CD4-positive, CD25-positive, alpha-beta regulatory T cell (primary cell): ENCODE results near the gene TMEM273. TPM values are rescaled to one million over a fixed set of nuclear protein-coding genes. Genes with fewer than 3 reads are reported as not detected.
A peak's percentile ranks its signal among the peaks of the same experiment; 100 is the strongest.

Source experiments
- ATAC-seq, 2 donors: fragments of 150-1000 bp; cut with Tn5 transposase; one replicate each; pipeline ENCODE4 v1.10.0; 2021; ENCODE audit warnings: low read depth in 2 of 2, moderate number of reproducible peaks in 2 of 2, moderate library complexity in 1 of 2
- DNase-seq, 3 donors: peaks; one replicate each; pipeline versions ENCODE4 v3.0.0 to v3.0.0-alpha.2; 2012 to 2022; ENCODE audit warnings: mixed read lengths in 1 of 3
- H3K27ac ChIP-seq: one replicate; pipeline ENCODE4 v1.7.0; 2013; ENCODE audit warnings: mild to moderate bottlenecking, low read length; ENCODE audit not compliant: insufficient read depth, poor library complexity, severe bottlenecking
- H3K27me3 ChIP-seq: one replicate; pipeline ENCODE4 v1.7.0; 2013; ENCODE audit warnings: low read length; ENCODE audit not compliant: control insufficient read depth, insufficient read depth
- H3K36me3 ChIP-seq: one replicate; pipeline ENCODE4 v1.7.0; 2013; ENCODE audit warnings: mild to moderate bottlenecking, low read length, moderate library complexity; ENCODE audit not compliant: control insufficient read depth, insufficient read depth
- H3K4me1 ChIP-seq: 2 replicates; pipeline ENCODE4 v1.7.0; 2013; ENCODE audit warnings: mild to moderate bottlenecking, low read length; ENCODE audit not compliant: insufficient read depth, control insufficient read depth, poor library complexity, severe bottlenecking
- H3K4me3 ChIP-seq: one replicate; pipeline ENCODE4 v1.7.0; 2013; ENCODE audit warnings: low read depth, mild to moderate bottlenecking, low read length, moderate library complexity
- H3K9me3 ChIP-seq, 2 experiments: 1 replicate in 1 of 2; 2 replicates in 1 of 2; pipeline ENCODE4 v1.7.0; 2013; ENCODE audit warnings: low read length in 2 of 2, mild to moderate bottlenecking in 1 of 2, moderate library complexity in 1 of 2; ENCODE audit not compliant: control insufficient read depth in 2 of 2
- H3K27ac Mint-ChIP-seq, 3 donors: one replicate each; pipeline ENCODE4 v1.8.0; 2020 to 2022; ENCODE audit warnings: mild to moderate bottlenecking in 3 of 3, mixed read lengths in 3 of 3, moderate library complexity in 2 of 3
- H3K27me3 Mint-ChIP-seq: one replicate; pipeline ENCODE4 v1.8.0; 2022; ENCODE audit warnings: mild to moderate bottlenecking, mixed read lengths
- H3K36me3 Mint-ChIP-seq: one replicate; pipeline ENCODE4 v1.8.0; 2020; ENCODE audit warnings: mixed read lengths
- H3K4me1 Mint-ChIP-seq, 4 donors: one replicate each; pipeline ENCODE4 v1.8.0; 2020 to 2022; ENCODE audit warnings: mixed read lengths in 4 of 4, mild to moderate bottlenecking in 1 of 4
- H3K4me3 Mint-ChIP-seq, 4 donors: one replicate each; pipeline ENCODE4 v1.8.0; 2020 to 2022; ENCODE audit warnings: mild to moderate bottlenecking in 4 of 4, mixed read lengths in 4 of 4, moderate library complexity in 3 of 4
- H3K9me3 Mint-ChIP-seq, 7 donors: one replicate each; pipeline ENCODE4 v1.8.0; 2020 to 2022; ENCODE audit warnings: mixed read lengths in 7 of 7, mild to moderate bottlenecking in 3 of 7, moderate library complexity in 2 of 7
- polyA plus RNA-seq, 4 donors: library from polyadenylated mRNA; unstranded; fragments of 300-500 nt; fragmentation: Illumina TruSeq; gene quantifications; one replicate each; pipeline ENCODE4 v1.2.3, GENCODE V29; 2021
- total RNA-seq: library from RNA; stranded (reverse); gene quantifications from one replicate; pipeline ENCODE4 v1.2.3, GENCODE V29; 2022

Gene TMEM273
- total RNA-seq (7.9 TPM), polyA plus RNA-seq (10 to 100 TPM; 16.4 to 46.2 (median 35.8) TPM)

- no peaks in the 10 kb centered on the region for H3K9me3 ChIP-seq
- Mint-ChIP-seq H3K36me3 (no peaks in the 10 kb centered on the region), H3K4me1 (peaks cover 13 to 53% (median 31%) of the 10 kb centered on the region in 4 donors), H3K27ac (peak within 1 kb of the TSS; percentile 75 to 93 (median 76)), H3K4me3 (peak within 1 kb of the TSS; percentile 70 to 88 (median 79)), H3K27me3 (peaks cover 4% of the 10 kb centered on the region), H3K9me3 (peaks cover 0 to 2% (median 0%) of the 10 kb centered on the region in 7 donors)
- peak within 1 kb of the TSS; percentile 56 for H3K27ac ChIP-seq
- peak within 1 kb of the TSS; percentile 77 for H3K4me3 ChIP-seq
- H3K27me3 ChIP-seq: no peaks in the 10 kb centered on the region
- peaks cover 24% of the 10 kb centered on the region for H3K4me1 ChIP-seq
- no peaks in the 10 kb centered on the region for H3K36me3 ChIP-seq
- ATAC-seq: peak; percentile 56 to 64
- DNase-seq: peak in 1 of 3 donors; percentile 68
Measured at GRCh38 chr10:49187950-49188761, at the start of gene TMEM273. TSS of gene TMEM273 (minus strand) at chr10:49188391. CDS start at chr10:49188336, 55 bp downstream.

DNA sequence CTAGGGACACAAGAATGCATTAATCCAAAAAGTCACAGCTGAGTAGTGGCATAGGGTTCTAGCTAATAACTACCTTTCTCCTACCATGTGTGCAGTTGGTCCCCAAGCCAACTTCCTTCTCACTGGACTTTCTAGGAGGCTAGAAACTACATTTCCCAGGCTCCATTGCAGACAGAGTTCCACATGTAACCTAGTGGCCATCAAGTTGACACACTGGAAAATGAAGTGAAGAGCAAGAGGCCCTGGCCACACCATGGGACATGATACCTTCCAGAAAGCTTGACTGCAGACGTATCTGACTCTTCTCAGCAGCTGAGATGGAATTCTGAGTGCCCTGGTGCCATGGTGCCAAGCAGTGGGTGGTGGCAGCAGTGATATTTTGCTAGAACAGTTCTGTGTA is 49.8 kb upstream of the TMEM273 start:
- no peak overlapping the region for H3K27ac ChIP-seq
- DNase-seq (no peak), ATAC-seq (no peak)
- H3K4me3 ChIP-seq: no peak overlapping the region
- Mint-ChIP-seq H3K9me3 (peaks cover 0 to 2% (median 0%) of the 10 kb centered on the region in 7 donors), H3K27ac (no peak overlapping the region), H3K4me1 (no peaks in the 10 kb centered on the region), H3K4me3 (no peak overlapping the region), H3K36me3 (no peaks in the 10 kb centered on the region), H3K27me3 (peaks cover 21% of the 10 kb centered on the region)
- no peaks in the 10 kb centered on the region for H3K27me3 ChIP-seq
- no peaks in the 10 kb centered on the region for H3K4me1 ChIP-seq
- H3K36me3 ChIP-seq: no peaks in the 10 kb centered on the region
- H3K9me3 ChIP-seq: no peaks in the 10 kb centered on the region

DNA sequence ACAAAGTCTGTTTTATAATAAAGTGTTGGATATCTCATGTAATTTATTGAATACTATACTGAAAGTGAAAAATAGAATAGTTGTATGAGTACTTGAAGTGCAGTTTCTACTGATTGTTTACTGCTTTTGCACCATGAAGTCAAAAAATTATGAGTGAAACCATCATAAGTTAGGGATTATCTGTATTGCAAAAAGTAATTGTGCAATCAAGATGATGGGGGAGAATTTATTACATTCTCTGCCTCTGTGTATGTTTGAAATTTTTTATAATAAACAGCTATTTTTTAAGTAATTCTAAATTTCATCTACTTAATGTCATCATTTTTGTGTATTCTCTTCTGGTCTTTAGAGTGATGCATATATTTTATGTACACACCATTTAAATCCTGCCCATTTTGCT is 47.2 kb upstream of the TMEM273 start:
- Histone ChIP-seq H3K9me3 (no peaks in the 10 kb centered on the region), H3K4me3 (no peak overlapping the region), H3K27me3 (peaks cover 3% of the 10 kb centered on the region), H3K36me3 (no peaks in the 10 kb centered on the region), H3K4me1 (no peaks in the 10 kb centered on the region), H3K27ac (no peak overlapping the region)
- ATAC-seq (no peak), DNase-seq (no peak)
- no peaks in the 10 kb centered on the region for H3K36me3 Mint-ChIP-seq
- H3K9me3 Mint-ChIP-seq: peaks cover 0 to 2% (median 0%) of the 10 kb centered on the region in 7 donors
- H3K27me3 Mint-ChIP-seq: peaks cover 21% of the 10 kb centered on the region
- no peak overlapping the region for H3K4me3 Mint-ChIP-seq
- H3K4me1 Mint-ChIP-seq: no peaks in the 10 kb centered on the region
- no peak overlapping the region for H3K27ac Mint-ChIP-seq

DNA sequence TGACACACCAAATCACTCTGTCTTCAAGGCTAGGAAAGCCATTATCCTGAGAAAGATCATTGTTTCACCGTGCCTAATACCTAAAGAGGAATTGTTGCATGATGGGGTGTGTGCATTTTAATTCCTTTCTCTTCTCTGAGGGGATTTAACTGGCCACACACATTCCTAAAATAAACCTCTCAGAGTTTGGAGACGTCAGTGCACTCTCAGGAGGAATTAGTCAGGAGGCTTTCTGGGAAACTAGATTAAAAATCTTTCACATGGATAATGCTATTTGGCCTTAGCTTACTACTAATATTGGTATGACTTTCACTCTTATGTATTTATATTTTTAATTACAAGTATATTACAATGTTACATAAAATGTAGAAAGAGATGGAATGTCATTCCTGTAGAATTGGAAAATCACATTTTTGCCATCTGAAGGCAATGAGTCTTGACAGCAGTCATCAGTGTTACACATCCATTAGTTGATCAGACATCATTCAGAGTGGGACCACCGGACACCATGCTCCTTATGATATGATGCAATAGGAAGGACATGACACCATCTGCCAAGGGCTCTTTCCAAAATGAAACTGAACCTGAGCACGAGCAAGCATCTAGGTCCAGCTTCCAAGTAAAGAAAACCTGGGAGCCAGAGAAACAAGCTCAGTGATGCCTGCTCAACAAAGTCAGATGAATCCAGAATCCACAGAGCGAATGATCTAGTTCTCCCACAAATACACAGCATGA is 43.1 kb upstream of the TMEM273 start:
- Mint-ChIP-seq H3K9me3 (no peaks in the 10 kb centered on the region), H3K4me1 (no peaks in the 10 kb centered on the region)

DNA sequence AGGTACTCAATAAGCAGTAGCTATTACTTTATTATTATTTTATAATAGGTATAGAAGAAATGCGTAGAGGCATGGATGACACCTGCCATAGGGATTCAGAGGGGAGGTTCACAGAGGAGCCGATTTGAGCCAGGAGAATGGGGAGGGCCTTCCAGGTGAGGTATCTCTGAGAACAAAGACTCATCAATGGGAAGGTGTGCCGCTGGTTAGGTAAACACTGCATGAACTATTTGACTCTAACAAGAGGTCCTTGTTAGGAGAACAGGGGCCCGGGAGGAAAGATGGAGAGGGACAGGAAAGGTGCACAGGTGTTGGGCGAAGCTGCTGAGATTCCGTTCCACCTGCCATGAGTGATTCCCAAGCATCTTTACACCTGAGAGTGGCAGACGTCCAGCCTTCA is 41.8 kb upstream of the TMEM273 start:
- H3K4me1 Mint-ChIP-seq: no peaks in the 10 kb centered on the region
- H3K9me3 Mint-ChIP-seq: peaks cover 0 to 3% (median 0%) of the 10 kb centered on the region in 7 donors
- no peaks in the 10 kb centered on the region for H3K9me3 ChIP-seq
- DNase-seq (no peak), ATAC-seq (no peak)
- H3K4me3 ChIP-seq: no peak overlapping the region
- H3K27ac ChIP-seq: no peak overlapping the region
- no peaks in the 10 kb centered on the region for H3K36me3 Mint-ChIP-seq
- peaks cover 3% of the 10 kb centered on the region for H3K27me3 ChIP-seq
- no peaks in the 10 kb centered on the region for H3K4me1 ChIP-seq
- no peak overlapping the region for H3K4me3 Mint-ChIP-seq
- peaks cover 9% of the 10 kb centered on the region for H3K27me3 Mint-ChIP-seq
- no peak overlapping the region for H3K27ac Mint-ChIP-seq
- H3K36me3 ChIP-seq: no peaks in the 10 kb centered on the region

More for the DNA sequence above, 43.1 kb upstream of the TMEM273 start:
- no peak overlapping the region for H3K4me3 ChIP-seq
- Mint-ChIP-seq H3K36me3 (no peaks in the 10 kb centered on the region), H3K27ac (no peak overlapping the region), H3K4me3 (no peak overlapping the region), H3K27me3 (peaks cover 9% of the 10 kb centered on the region)
- no peaks in the 10 kb centered on the region for H3K4me1 ChIP-seq
- H3K36me3 ChIP-seq: no peaks in the 10 kb centered on the region
- ATAC-seq: no peak
- H3K27ac ChIP-seq: no peak overlapping the region
- no peaks in the 10 kb centered on the region for H3K9me3 ChIP-seq
- DNase-seq: no peak
- H3K27me3 ChIP-seq: peaks cover 3% of the 10 kb centered on the region

- H3K36me3 Mint-ChIP-seq: no peaks in the 10 kb centered on the region
- H3K27ac Mint-ChIP-seq: no peak overlapping the region
- no peak overlapping the region for H3K4me3 Mint-ChIP-seq
- H3K9me3 Mint-ChIP-seq: peaks cover 0 to 7% (median 0%) of the 10 kb centered on the region in 7 donors
- ATAC-seq (no peak), DNase-seq (no peak)
- Histone ChIP-seq H3K4me3 (no peak overlapping the region), H3K9me3 (no peaks in the 10 kb centered on the region), H3K27me3 (peaks cover 3% of the 10 kb centered on the region), H3K4me1 (no peaks in the 10 kb centered on the region), H3K27ac (no peak overlapping the region), H3K36me3 (no peaks in the 10 kb centered on the region)
- no peaks in the 10 kb centered on the region for H3K27me3 Mint-ChIP-seq
- no peaks in the 10 kb centered on the region for H3K4me1 Mint-ChIP-seq
Measured at GRCh38 chr10:49228677-49229076, 40.5 kb upstream of the TMEM273 start.

DNA sequence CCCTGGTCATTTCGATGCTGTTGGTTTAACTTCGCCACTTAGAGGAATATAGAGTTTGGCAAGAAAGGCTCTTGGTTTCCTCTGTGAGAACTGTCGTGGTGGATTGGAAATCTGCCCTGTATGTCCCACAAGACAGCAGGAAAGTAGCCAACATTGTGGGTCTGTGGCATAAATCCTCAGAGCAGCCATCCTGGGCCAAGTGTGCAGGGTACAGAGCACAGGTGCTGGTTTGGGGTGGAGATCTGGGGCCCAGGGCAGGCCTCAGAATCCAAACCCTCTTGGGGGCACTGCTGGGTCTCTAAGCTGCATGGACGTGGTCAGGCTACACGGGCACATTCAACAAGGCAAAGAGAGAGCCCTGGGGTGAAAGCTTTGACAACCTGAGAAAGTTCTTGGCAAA is 39.2 kb upstream of the TMEM273 start:
- no peak overlapping the region for H3K27ac ChIP-seq
- H3K9me3 Mint-ChIP-seq: peaks cover 0 to 8% (median 0%) of the 10 kb centered on the region in 7 donors
- no peaks in the 10 kb centered on the region for H3K36me3 Mint-ChIP-seq
- ATAC-seq (no peak), DNase-seq (no peak)
- no peaks in the 10 kb centered on the region for H3K36me3 ChIP-seq
- H3K27me3 ChIP-seq: peaks cover 3% of the 10 kb centered on the region
- H3K27ac Mint-ChIP-seq: no peak overlapping the region
- no peak overlapping the region for H3K4me3 Mint-ChIP-seq
- no peaks in the 10 kb centered on the region for H3K4me1 ChIP-seq
- no peaks in the 10 kb centered on the region for H3K27me3 Mint-ChIP-seq
- H3K9me3 ChIP-seq: no peaks in the 10 kb centered on the region
- no peak overlapping the region for H3K4me3 ChIP-seq
- H3K4me1 Mint-ChIP-seq: no peaks in the 10 kb centered on the region
